K562 (cell line): ENCODE measurements around the gene COL25A1. TPM values are rescaled to one million over a fixed set of nuclear protein-coding genes. Genes with fewer than 3 reads are reported as not detected.

Experiments used
- CEBPG ChIP-seq, 3 experiments: fragments of 200-800 bp in 1 of 3; sonication (Bioruptor generic) in 1 of 3; sonication (generic) in 1 of 3; formaldehyde crosslinking in 1 of 3; IDR thresholded peaks in 2 of 3; conservative IDR thresholded peaks in 1 of 3; 2 replicates each; pipeline versions ENCODE4 v1.6.1 to v1.8.0; 2016 to 2022; ENCODE audit warnings: missing compliant biosample characterization in 2 of 3, missing genetic modification characterization in 2 of 3, mild to moderate bottlenecking in 1 of 3, missing genetic modification reagents in 1 of 3
- CREB3L1 ChIP-seq: fragments of 450-650 bp; IDR thresholded peaks from 2 replicates; pipeline ENCODE4 v1.6.1; 2014; ENCODE audit warnings: low read depth, mild to moderate bottlenecking, moderate library complexity, borderline replicate concordance
- FOXK1 ChIP-seq: sonication (generic); formaldehyde crosslinking; IDR thresholded peaks from 2 replicates; pipeline ENCODE4 v1.8.0; 2022; ENCODE audit warnings: missing genetic modification reagents, mild to moderate bottlenecking, borderline replicate concordance
- MLLT1 ChIP-seq, 2 experiments: fragments of 450-650 bp; IDR thresholded peaks; 2 replicates each; pipeline ENCODE4 v1.6.1; 2016
- MYBL2 ChIP-seq, 2 experiments: fragments of 450-650 bp in 1 of 2; sonication (generic) in 1 of 2; formaldehyde crosslinking in 1 of 2; IDR thresholded peaks; 2 replicates each; pipeline versions ENCODE4 v1.6.1 to v1.8.1; 2017 to 2022; ENCODE audit warnings: borderline replicate concordance in 1 of 2, inconsistent platforms in 1 of 2, low read depth in 1 of 2, mild to moderate bottlenecking in 1 of 2, missing genetic modification reagents in 1 of 2, moderate library complexity in 1 of 2
- NFE2 ChIP-seq: IDR thresholded peaks from 2 replicates; pipeline ENCODE4 v1.6.1; 2014; ENCODE audit warnings: antibody characterized with exemption, low read depth
- SIX5 ChIP-seq, 2 experiments: IDR thresholded peaks; 2 replicates each; pipeline ENCODE4 v1.6.1; 2011; ENCODE audit warnings: low read length in 2 of 2, borderline replicate concordance in 1 of 2, low read depth in 1 of 2, mild to moderate bottlenecking in 1 of 2, moderate library complexity in 1 of 2; ENCODE audit not compliant: insufficient read depth in 1 of 2
- TEAD4 ChIP-seq, 2 experiments: sonication (generic) in 1 of 2; formaldehyde crosslinking in 1 of 2; IDR thresholded peaks; 2 replicates each; pipeline versions ENCODE4 v1.6.1 to v1.8.0; 2012 to 2022; ENCODE audit warnings: borderline replicate concordance in 1 of 2, inconsistent platforms in 1 of 2, low read length in 1 of 2, mild to moderate bottlenecking in 1 of 2, missing genetic modification reagents in 1 of 2
- polyA plus RNA-seq, 8 experiments: library from polyadenylated mRNA; depleted of rRNA in 4 of 8; stranded (reverse) in 5 of 8; unstranded in 3 of 8; fragments of >200 nt; fragmentation: Nextera tagmentation in 2 of 8; fragmentation: Illumina TruSeq in 1 of 8; extraction: Ambion mirVana in 2 of 8; extraction: Trizol in 1 of 8; gene quantifications; 2 replicates each; pipeline versions ENCODE4 v1.2.1 to v1.2.3, GENCODE V29; 2011 to 2014; ENCODE audit warnings: inconsistent platforms in 1 of 8, missing spikeins in 1 of 8
- total RNA-seq, 7 experiments: library from RNA; depleted of rRNA in 6 of 7; stranded (reverse); fragments of >200 nt in 6 of 7; fragmentation: Illumina TruSeq in 2 of 7; extraction: Trizol in 2 of 7; gene quantifications; 2 replicates each; pipeline versions ENCODE4 v1.2.1 to v1.2.3, GENCODE V29; 2011 to 2021; ENCODE audit warnings: low replicate concordance in 1 of 7

COL25A1 gene
- total and polyA plus RNA-seq, 9 of the 15 experiments (the other 6 are each of a cell fraction or from before 2014, with no cell fraction given), result 0.03 to 0.62 (median 0.27) TPM

DNA sequence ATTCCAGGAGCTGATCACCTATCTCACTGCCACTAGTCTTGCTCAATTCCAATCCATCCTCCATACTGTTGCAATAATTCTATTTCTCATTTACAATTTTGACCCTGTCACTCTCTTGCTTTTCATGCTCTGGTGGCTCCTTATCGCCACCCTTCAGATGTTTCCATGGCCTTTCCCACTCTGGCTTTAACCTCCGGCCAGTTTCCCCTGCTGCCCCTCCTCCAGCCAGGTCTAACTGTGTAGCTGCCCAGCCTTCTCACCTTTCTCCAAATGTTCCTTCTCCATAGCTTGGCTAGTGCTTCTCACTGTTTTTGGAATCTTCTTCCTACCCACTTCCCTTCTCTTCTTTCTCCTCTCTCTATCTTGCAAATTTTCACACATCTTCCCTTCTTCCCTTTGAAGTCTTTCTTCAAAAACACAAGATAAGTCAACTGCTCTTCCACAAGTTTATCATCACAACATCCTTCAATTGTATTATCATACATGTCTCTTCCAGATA, 153.8 kb downstream of the COL25A1 start (continued):
- TF ChIP-seq CREB3L1, result peak; percentile 32; the same call in 1 of the 2 replicates
- 0 out of 2 replicates have a peak, but pooled peaks have one; percentile 24 for TF ChIP-seq CEBPG (CRISPR knock-in tag; IDR thresholded peaks at IDR 0.05)
- TF ChIP-seq CEBPG (tag; conservative IDR thresholded peaks at IDR 0.05 in 1 of 2, IDR thresholded peaks at IDR 0.05 in 1 of 2), result peak; percentile 61 to 86
- TF ChIP-seq SIX5 (IDR thresholded peaks at IDR 0.05; ENCODE audit: borderline replicate concordance in 1 of 2, insufficient read depth in 1 of 2, low read depth in 1 of 2, low read length in 2 of 2), result no peak
- no peak for TF ChIP-seq NFE2
- peak; percentile 29 to 55; a peak in 1 of 4 replicates for TF ChIP-seq MLLT1 (IDR thresholded peaks at IDR 0.05)
- no peak for TF ChIP-seq FOXK1
- TF ChIP-seq MYBL2 (IDR thresholded peaks at IDR 0.05; ENCODE audit: low read depth), result peak; percentile 59; the same call in 1 of the 2 replicates
- no peak for TF ChIP-seq MYBL2 (CRISPR knock-in tag; IDR thresholded peaks at IDR 0.05; ENCODE audit: borderline replicate concordance)
- TF ChIP-seq TEAD4 (IDR thresholded peaks at IDR 0.05; ENCODE audit: low read length), result peak; percentile 76
- TF ChIP-seq TEAD4 (CRISPR knock-in tag; IDR thresholded peaks at IDR 0.05; ENCODE audit: borderline replicate concordance), result no peak
